Measurements from ENCODE around the gene GLP1R. TPM values are rescaled to one million over a fixed set of nuclear protein-coding genes. Genes with fewer than 3 reads are reported as not detected.

GLP1R gene
- 0.95 TPM for polyA plus RNA-seq (2013, experiment 1 of 2)
- polyA plus RNA-seq (2013, experiment 2 of 2), result 1.5 TPM

- Histone ChIP-seq H3K27ac (ENCODE audit: low read depth, low read length) (no peak within 1 kb of the TSS), H3K27me3 (ENCODE audit: insufficient read depth, low read length) (peaks cover 44% of the 10 kb centered on the region), H3K9ac (ENCODE audit: low read depth, low read length) (peak within 1 kb of the TSS; percentile 70), H3K9me3 (ENCODE audit: insufficient read depth, low read depth, low read length) (no peaks in the 10 kb centered on the region), H3K4me1 (ENCODE audit: insufficient read depth, low read length) (no peaks in the 10 kb centered on the region), H3K36me3 (ENCODE audit: insufficient read depth, low read length) (no peaks in the 10 kb centered on the region), H3K4me3 (ENCODE audit: low read length) (peak within 1 kb of the TSS; percentile 70)
- WGBS, result 1% methylated on average over 73 of the region's 74 CpGs
Measured at GRCh38 chr6:39048481-39049399, at the start of gene GLP1R. Gene GLP1R (plus strand): TSS chr6:39048781. CDS start chr6:39048841, 60 bp downstream.

DNA sequence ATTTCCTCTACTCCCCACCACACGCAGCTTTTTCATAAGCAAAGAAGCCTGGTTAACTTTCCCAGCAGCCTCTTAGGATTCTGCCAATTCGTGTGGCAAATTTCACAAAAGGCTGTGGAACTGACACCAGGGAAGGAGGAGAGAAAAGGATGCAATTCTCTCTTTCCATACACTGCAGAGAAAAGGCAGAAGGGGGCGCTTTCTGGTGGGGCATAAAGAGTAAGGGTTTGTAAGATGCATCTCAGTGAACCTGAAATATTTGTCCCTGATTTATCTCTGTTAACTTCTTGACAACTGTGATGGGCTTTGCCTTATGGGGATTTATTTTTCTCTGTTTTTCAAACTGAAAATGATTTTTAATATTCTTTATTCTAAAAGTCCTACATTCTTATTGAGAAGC lies 45.5 kb upstream of the GLP1R start:
- H3K27ac ChIP-seq (ENCODE audit: low read depth, low read length), result no peak overlapping the region
- H3K9ac ChIP-seq (ENCODE audit: low read depth, low read length), result no peak overlapping the region
- H3K4me3 ChIP-seq (ENCODE audit: low read length), result no peak overlapping the region
- WGBS, result 12% methylated on average over 3 of the region's 3 CpGs
- no peaks in the 10 kb centered on the region for H3K9me3 ChIP-seq (ENCODE audit: insufficient read depth, low read depth, low read length)
- no peaks in the 10 kb centered on the region for H3K36me3 ChIP-seq (ENCODE audit: insufficient read depth, low read length)
- no peaks in the 10 kb centered on the region for H3K4me1 ChIP-seq (ENCODE audit: insufficient read depth, low read length)
- peaks cover 6% of the 10 kb centered on the region; the same call in 1 of the 2 replicates for H3K27me3 ChIP-seq (ENCODE audit: insufficient read depth, low read length)

DNA sequence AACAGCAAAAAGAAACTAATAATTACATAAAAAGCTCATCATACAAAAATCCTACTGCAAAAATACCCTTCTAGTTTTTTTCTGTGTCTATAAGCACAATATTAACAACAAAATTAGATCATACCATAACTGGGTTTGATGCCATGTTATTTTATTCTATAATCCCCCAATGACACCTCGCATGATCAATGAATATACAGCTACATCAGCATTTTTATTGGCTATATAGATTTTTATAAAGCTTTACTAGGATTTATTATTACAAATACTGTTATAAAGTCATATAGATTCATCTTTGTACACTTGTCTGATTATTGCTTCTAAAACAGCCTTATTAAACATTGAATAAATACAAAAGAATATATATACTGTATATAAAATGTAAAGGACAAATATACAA lies 45.1 kb upstream of the GLP1R start:
- WGBS, result no CpG with 5 or more reads among the region's 1 CpG
- no peak overlapping the region for H3K27ac ChIP-seq (ENCODE audit: low read depth, low read length)
- no peaks in the 10 kb centered on the region for H3K36me3 ChIP-seq (ENCODE audit: insufficient read depth, low read length)
- H3K9me3 ChIP-seq (ENCODE audit: insufficient read depth, low read depth, low read length), result no peaks in the 10 kb centered on the region
- no peak overlapping the region for H3K9ac ChIP-seq (ENCODE audit: low read depth, low read length)
- no peak overlapping the region for H3K4me3 ChIP-seq (ENCODE audit: low read length)
- peaks cover 6% of the 10 kb centered on the region; the same call in 1 of the 2 replicates for H3K27me3 ChIP-seq (ENCODE audit: insufficient read depth, low read length)
- H3K4me1 ChIP-seq (ENCODE audit: insufficient read depth, low read length), result no peaks in the 10 kb centered on the region

DNA sequence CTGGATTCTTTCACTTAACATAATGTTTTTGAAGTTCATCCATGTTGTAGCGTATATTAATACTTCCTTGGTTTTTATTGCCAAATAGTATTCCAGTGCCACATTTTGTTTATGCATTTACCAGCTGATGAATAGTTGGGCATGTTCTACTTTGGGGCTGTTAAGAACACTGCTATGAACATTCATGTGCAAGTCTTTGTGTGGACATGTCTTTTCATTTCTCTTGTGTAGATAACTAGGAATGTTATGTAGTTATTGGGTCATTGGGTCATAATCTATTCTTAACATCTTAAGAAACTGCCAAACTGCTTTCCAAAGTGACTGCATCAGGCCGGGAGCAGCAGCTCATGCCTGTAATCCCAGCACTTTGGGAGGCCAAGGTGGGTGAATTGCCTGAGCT lies 43.8 kb upstream of the GLP1R start:
- Histone ChIP-seq H3K36me3 (ENCODE audit: insufficient read depth, low read length) (no peaks in the 10 kb centered on the region), H3K9ac (ENCODE audit: low read depth, low read length) (no peak overlapping the region), H3K27me3 (ENCODE audit: insufficient read depth, low read length) (peaks cover 6% of the 10 kb centered on the region; the same call in 1 of the 2 replicates), H3K4me3 (ENCODE audit: low read length) (no peak overlapping the region), H3K27ac (ENCODE audit: low read depth, low read length) (no peak overlapping the region), H3K4me1 (ENCODE audit: insufficient read depth, low read length) (no peaks in the 10 kb centered on the region), H3K9me3 (ENCODE audit: insufficient read depth, low read depth, low read length) (no peaks in the 10 kb centered on the region)
- 97% methylated on average over 2 of the region's 2 CpGs for WGBS

DNA sequence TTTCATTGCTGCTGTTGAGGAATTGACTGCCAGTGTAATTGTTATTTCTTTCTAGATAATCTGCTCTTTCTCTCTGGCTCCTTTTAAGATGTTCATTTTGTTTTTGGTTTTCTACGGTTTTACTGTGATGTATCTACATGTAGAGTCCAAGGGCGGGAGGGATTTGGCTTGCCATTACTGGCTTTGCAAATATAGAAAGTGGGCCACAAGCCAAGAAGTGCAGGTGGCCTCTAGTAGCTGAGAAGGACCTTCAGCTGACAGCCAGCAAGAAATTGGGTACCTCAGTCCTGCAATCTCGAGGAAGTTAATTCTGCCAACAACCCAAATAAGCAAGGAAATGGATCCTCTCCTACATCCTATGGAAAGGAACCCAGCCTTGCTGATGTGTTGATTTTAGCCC lies 42.8 kb upstream of the GLP1R start:
- Histone ChIP-seq H3K9me3 (ENCODE audit: insufficient read depth, low read depth, low read length) (no peaks in the 10 kb centered on the region), H3K27me3 (ENCODE audit: insufficient read depth, low read length) (peaks cover 5% of the 10 kb centered on the region; the same call in 1 of the 2 replicates), H3K36me3 (ENCODE audit: insufficient read depth, low read length) (no peaks in the 10 kb centered on the region), H3K27ac (ENCODE audit: low read depth, low read length) (no peak overlapping the region), H3K9ac (ENCODE audit: low read depth, low read length) (no peak overlapping the region), H3K4me1 (ENCODE audit: insufficient read depth, low read length) (no peaks in the 10 kb centered on the region), H3K4me3 (ENCODE audit: low read length) (no peak overlapping the region)
- 89% methylated on average over 3 of the region's 3 CpGs for WGBS

DNA sequence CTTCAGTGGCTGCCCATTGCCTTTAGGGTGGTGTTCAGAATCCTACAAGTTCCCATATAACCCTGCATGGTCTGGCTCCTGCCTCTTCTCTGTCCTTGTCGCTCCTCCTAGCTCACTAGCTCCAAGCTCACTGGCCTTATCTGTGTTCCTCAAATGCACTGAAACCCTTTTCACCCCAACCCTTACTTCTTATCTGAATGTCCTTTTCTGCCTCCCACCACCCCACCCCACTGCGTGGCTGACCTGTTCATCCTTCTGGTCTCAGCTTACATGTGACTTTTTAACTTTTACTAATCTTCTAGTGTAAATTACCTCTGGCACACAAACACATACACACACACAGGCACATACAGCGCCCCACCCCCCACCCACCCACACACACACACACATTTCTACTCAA lies 41.0 kb upstream of the GLP1R start:
- Histone ChIP-seq H3K36me3 (ENCODE audit: insufficient read depth, low read length) (no peaks in the 10 kb centered on the region), H3K27me3 (ENCODE audit: insufficient read depth, low read length) (no peaks in the 10 kb centered on the region; the same call in 1 of the 2 replicates), H3K9me3 (ENCODE audit: insufficient read depth, low read depth, low read length) (no peaks in the 10 kb centered on the region), H3K4me1 (ENCODE audit: insufficient read depth, low read length) (no peaks in the 10 kb centered on the region), H3K9ac (ENCODE audit: low read depth, low read length) (no peak overlapping the region), H3K27ac (ENCODE audit: low read depth, low read length) (no peak overlapping the region), H3K4me3 (ENCODE audit: low read length) (no peak overlapping the region)
- WGBS, result 91% methylated on average over 3 of the region's 3 CpGs

- H3K9ac ChIP-seq (ENCODE audit: low read depth, low read length), result no peak overlapping the region
- no peaks in the 10 kb centered on the region for H3K9me3 ChIP-seq (ENCODE audit: insufficient read depth, low read depth, low read length)
- H3K27me3 ChIP-seq (ENCODE audit: insufficient read depth, low read length), result no peaks in the 10 kb centered on the region; the same call in 1 of the 2 replicates
- no peak overlapping the region for H3K4me3 ChIP-seq (ENCODE audit: low read length)
- H3K4me1 ChIP-seq (ENCODE audit: insufficient read depth, low read length), result no peaks in the 10 kb centered on the region
- WGBS, result no CpG with 5 or more reads among the region's 1 CpG
- H3K36me3 ChIP-seq (ENCODE audit: insufficient read depth, low read length), result no peaks in the 10 kb centered on the region
- H3K27ac ChIP-seq (ENCODE audit: low read depth, low read length), result no peak overlapping the region
Measured at GRCh38 chr6:39008737-39009136, 39.8 kb upstream of the GLP1R start.

GRCh38 chr6:39009476-39009875 lies 39.1 kb upstream of the GLP1R start:
- no CpG with 5 or more reads among the region's 1 CpG for WGBS
- H3K27me3 ChIP-seq (ENCODE audit: insufficient read depth, low read length), result no peaks in the 10 kb centered on the region; the same call in 1 of the 2 replicates
- no peaks in the 10 kb centered on the region for H3K9me3 ChIP-seq (ENCODE audit: insufficient read depth, low read depth, low read length)
- H3K4me3 ChIP-seq (ENCODE audit: low read length), result no peak overlapping the region
- no peaks in the 10 kb centered on the region for H3K4me1 ChIP-seq (ENCODE audit: insufficient read depth, low read length)
- no peak overlapping the region for H3K27ac ChIP-seq (ENCODE audit: low read depth, low read length)
- H3K9ac ChIP-seq (ENCODE audit: low read depth, low read length), result no peak overlapping the region
- no peaks in the 10 kb centered on the region for H3K36me3 ChIP-seq (ENCODE audit: insufficient read depth, low read length)

- Histone ChIP-seq H3K36me3 (ENCODE audit: insufficient read depth, low read length) (no peaks in the 10 kb centered on the region), H3K9me3 (ENCODE audit: insufficient read depth, low read depth, low read length) (no peaks in the 10 kb centered on the region), H3K27ac (ENCODE audit: low read depth, low read length) (no peak overlapping the region), H3K9ac (ENCODE audit: low read depth, low read length) (no peak overlapping the region), H3K4me3 (ENCODE audit: low read length) (no peak overlapping the region), H3K4me1 (ENCODE audit: insufficient read depth, low read length) (no peaks in the 10 kb centered on the region), H3K27me3 (ENCODE audit: insufficient read depth, low read length) (peaks cover 5% of the 10 kb centered on the region; the same call in 1 of the 2 replicates)
- WGBS, result 88% methylated on average over 7 of the region's 7 CpGs
Measured at GRCh38 chr6:39016839-39017546, 31.6 kb upstream of the GLP1R start.

DNA sequence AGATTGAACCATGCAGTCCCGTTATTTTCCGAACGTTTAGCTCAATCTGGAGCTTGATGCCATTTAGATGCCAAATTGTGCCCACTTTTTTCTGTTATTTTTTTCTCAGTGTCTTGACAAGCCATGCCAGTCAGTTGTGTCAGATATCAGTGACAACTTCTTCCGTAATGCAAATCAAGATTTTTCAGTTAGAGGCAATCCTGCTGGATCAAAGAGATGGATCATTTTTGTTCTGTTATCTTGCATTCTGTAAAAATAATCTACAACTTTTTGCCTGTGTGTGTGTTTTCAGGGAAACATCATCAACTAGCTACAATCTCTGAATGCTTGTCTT lies 31.1 kb upstream of the GLP1R start:
- no peaks in the 10 kb centered on the region for H3K9me3 ChIP-seq (ENCODE audit: insufficient read depth, low read depth, low read length)
- H3K4me3 ChIP-seq (ENCODE audit: low read length), result no peak overlapping the region
- WGBS, result 71% methylated on average over 4 of the region's 4 CpGs
- no peaks in the 10 kb centered on the region for H3K36me3 ChIP-seq (ENCODE audit: insufficient read depth, low read length)
- peaks cover 5% of the 10 kb centered on the region; the same call in 1 of the 2 replicates for H3K27me3 ChIP-seq (ENCODE audit: insufficient read depth, low read length)
- no peak overlapping the region for H3K27ac ChIP-seq (ENCODE audit: low read depth, low read length)
- H3K9ac ChIP-seq (ENCODE audit: low read depth, low read length), result no peak overlapping the region
- H3K4me1 ChIP-seq (ENCODE audit: insufficient read depth, low read length), result no peaks in the 10 kb centered on the region

- 84% methylated on average over 5 of the region's 5 CpGs for WGBS
Measured at GRCh38 chr6:39018103-39018502, 30.5 kb upstream of the GLP1R start.

More at GRCh38 chr6:39018103-39018502, 30.5 kb upstream of the GLP1R start:
- Histone ChIP-seq H3K9me3 (ENCODE audit: insufficient read depth, low read depth, low read length) (no peaks in the 10 kb centered on the region), H3K27ac (ENCODE audit: low read depth, low read length) (no peak overlapping the region), H3K27me3 (ENCODE audit: insufficient read depth, low read length) (peaks cover 5% of the 10 kb centered on the region; the same call in 1 of the 2 replicates), H3K4me1 (ENCODE audit: insufficient read depth, low read length) (no peaks in the 10 kb centered on the region), H3K4me3 (ENCODE audit: low read length) (no peak overlapping the region), H3K36me3 (ENCODE audit: insufficient read depth, low read length) (no peaks in the 10 kb centered on the region), H3K9ac (ENCODE audit: low read depth, low read length) (no peak overlapping the region)
